ENCODE measurements around the gene WNT3A.

WNT3A gene

GRCh38 chr1:228083871-228084278 is 77.1 kb downstream of the WNT3A start:
- no peak for DNase-seq
- Histone ChIP-seq H3K27ac (peak overlapping the region; percentile 100), H3K27me3 (replicated peaks) (no peaks in the 10 kb centered on the region), H3K36me3 (replicated peaks) (peaks cover 12% of the 10 kb centered on the region), H3K4me3 (ENCODE audit: low read depth, low read length) (peak overlapping the region; percentile 99)
- no peak for TF ChIP-seq CTCF (IDR thresholded peaks at IDR 0.05; ENCODE audit: low read depth, low read length, missing control alignments)
- in situ Hi-C loops (cut with HindIII; ENCODE audit: low pct_ligation_motif_present, low sequenced_read_pairs) = no loop called here

GRCh38 chr1:228084325-228084724 is 77.5 kb downstream of the WNT3A start:
- TF ChIP-seq CTCF (IDR thresholded peaks at IDR 0.05; ENCODE audit: low read depth, low read length, missing control alignments) = no peak
- in situ Hi-C loops (cut with HindIII; ENCODE audit: low pct_ligation_motif_present, low sequenced_read_pairs) = no loop called here
- peaks cover 15% of the 10 kb centered on the region for H3K36me3 ChIP-seq (replicated peaks)
- H3K27ac ChIP-seq = peak overlapping the region; percentile 100
- no peaks in the 10 kb centered on the region for H3K27me3 ChIP-seq (replicated peaks)
- peak overlapping the region; percentile 99 for H3K4me3 ChIP-seq (ENCODE audit: low read depth, low read length)
- peak; percentile 66 for DNase-seq

GRCh38 chr1:228084797-228085196 is 78.0 kb downstream of the WNT3A start:
- Histone ChIP-seq H3K4me3 (ENCODE audit: low read depth, low read length) (peak overlapping the region; percentile 99), H3K36me3 (replicated peaks) (peaks cover 16% of the 10 kb centered on the region), H3K27me3 (replicated peaks) (no peaks in the 10 kb centered on the region), H3K27ac (peak overlapping the region; percentile 100)
- no peak for DNase-seq
- in situ Hi-C loops (cut with HindIII; ENCODE audit: low pct_ligation_motif_present, low sequenced_read_pairs) = no loop called here
- no peak for TF ChIP-seq CTCF (IDR thresholded peaks at IDR 0.05; ENCODE audit: low read depth, low read length, missing control alignments)

- Histone ChIP-seq H3K27ac (peak overlapping the region; percentile 100), H3K36me3 (replicated peaks) (peaks cover 18% of the 10 kb centered on the region), H3K4me3 (ENCODE audit: low read depth, low read length) (peak overlapping the region; percentile 99), H3K27me3 (replicated peaks) (no peaks in the 10 kb centered on the region)
- in situ Hi-C loops (cut with HindIII; ENCODE audit: low pct_ligation_motif_present, low sequenced_read_pairs) = no loop called here
- TF ChIP-seq CTCF (IDR thresholded peaks at IDR 0.05; ENCODE audit: low read depth, low read length, missing control alignments) = no peak
- DNase-seq = peak; percentile 55
Observed at GRCh38 chr1:228085287-228085951, 78.6 kb downstream of the WNT3A start.

- Histone ChIP-seq H3K36me3 (replicated peaks) (peaks cover 20% of the 10 kb centered on the region), H3K27me3 (replicated peaks) (no peaks in the 10 kb centered on the region), H3K27ac (peak overlapping the region; percentile 40), H3K4me3 (ENCODE audit: low read depth, low read length) (no peak overlapping the region)
- TF ChIP-seq CTCF (IDR thresholded peaks at IDR 0.05; ENCODE audit: low read depth, low read length, missing control alignments) = no peak
- in situ Hi-C loops (cut with HindIII; ENCODE audit: low pct_ligation_motif_present, low sequenced_read_pairs) = no loop called here
- DNase-seq = peak; percentile 49
Observed at GRCh38 chr1:228087771-228088251, 81.0 kb downstream of the WNT3A start.

Measured in brain microvascular endothelial cell (primary cell).